Neural cell (in vitro differentiated cells): Measurements from ENCODE around the gene FBLN2. TPM values are rescaled to one million over a fixed set of nuclear protein-coding genes. Genes with fewer than 3 reads are reported as not detected.

Source experiments
- H2AFZ ChIP-seq: fragments of 200-600, 300-800 bp; sonication (generic), shearing (Covaris generic); 2 replicates; pipeline ENCODE4 v1.6.0; 2014; ENCODE audit warnings: low read depth, mild to moderate bottlenecking, antibody characterized with exemption, low read length, moderate library complexity
- H3F3A ChIP-seq: fragments of 200-600 bp; shearing (Covaris generic); 2 replicates; pipeline ENCODE4 v1.6.1; 2016; ENCODE audit warnings: mild to moderate bottlenecking, moderate library complexity, mixed read lengths, antibody characterized with exemption, low read length; ENCODE audit not compliant: insufficient read depth, poor library complexity, severe bottlenecking
- H3K27ac ChIP-seq: fragments of 200-600, 300-800 bp; sonication (generic), shearing (Covaris generic); 2 replicates; pipeline ENCODE4 v1.5.1; 2014; ENCODE audit warnings: mild to moderate bottlenecking, low read length, moderate library complexity
- H3K27me3 ChIP-seq: fragments of 300-800, 200-600 bp; sonication (generic), shearing (Covaris generic); 2 replicates; pipeline ENCODE4 v1.6.0; 2014; ENCODE audit warnings: mild to moderate bottlenecking, low read depth, low read length, moderate library complexity; ENCODE audit not compliant: insufficient read depth
- H3K36me3 ChIP-seq: fragments of 300-800, 200-600 bp; sonication (generic), shearing (Covaris generic); 2 replicates; pipeline ENCODE4 v1.5.1; 2014; ENCODE audit warnings: mild to moderate bottlenecking, antibody characterized with exemption, low read length, moderate library complexity; ENCODE audit not compliant: insufficient read depth
- H3K4me2 ChIP-seq: fragments of 300-800, 200-600 bp; sonication (generic), shearing (Covaris generic); 2 replicates; pipeline ENCODE4 v1.6.0; 2014; ENCODE audit warnings: mild to moderate bottlenecking, low read length
- H3K4me3 ChIP-seq: fragments of 300-800, 200-600 bp; sonication (generic), shearing (Covaris generic); 2 replicates; pipeline ENCODE4 v1.5.1; 2014; ENCODE audit warnings: mild to moderate bottlenecking, low read length, moderate library complexity
- H3K79me2 ChIP-seq: fragments of 200-600 bp; shearing (Covaris generic); replicated peaks from 2 replicates; pipeline ENCODE4 v1.6.0; 2014; ENCODE audit warnings: mild to moderate bottlenecking, low read length, moderate library complexity; ENCODE audit not compliant: insufficient read depth
- H3K9ac ChIP-seq: fragments of 300-800, 200-600 bp; sonication (generic), shearing (Covaris generic); 2 replicates; pipeline ENCODE4 v1.6.1; 2016; ENCODE audit warnings: mild to moderate bottlenecking, low read length, mixed read lengths
- H3K9me2 ChIP-seq: fragments of 200-600 bp; shearing (Covaris generic); 2 replicates; pipeline ENCODE4 v1.6.1; 2016; ENCODE audit warnings: mild to moderate bottlenecking, low read length, mixed read lengths; ENCODE audit not compliant: insufficient read depth
- H3K9me3 ChIP-seq: fragments of 200-600, 300-800 bp; sonication (generic), shearing (Covaris generic); 2 replicates; pipeline ENCODE4 v1.6.1; 2016; ENCODE audit warnings: mild to moderate bottlenecking, mixed run types, low read length, moderate library complexity, mixed read lengths
- H4K20me1 ChIP-seq: fragments of 200-600 bp; shearing (Covaris generic); 2 replicates; pipeline ENCODE4 v1.6.1; 2016; ENCODE audit warnings: mild to moderate bottlenecking, mixed run types; ENCODE audit not compliant: insufficient read depth
- EP300 ChIP-seq: fragments of 450-650 bp; conservative IDR thresholded peaks from 2 replicates; pipeline ENCODE4 v1.6.1; 2014; ENCODE audit warnings: antibody characterized with exemption, mild to moderate bottlenecking, moderate library complexity; ENCODE audit not compliant: poor library complexity, severe bottlenecking
- EZH2 ChIP-seq: fragments of 200-600, 300-800 bp; shearing (Covaris generic), sonication (generic); IDR thresholded peaks from 2 replicates; pipeline ENCODE4 v1.6.1; 2014; ENCODE audit warnings: antibody characterized with exemption, low read length, borderline replicate concordance, mild to moderate bottlenecking; ENCODE audit not compliant: insufficient read depth, poor library complexity, severe bottlenecking
- MXI1 ChIP-seq: fragments of 450-650 bp; conservative IDR thresholded peaks from 2 replicates; pipeline ENCODE4 v1.6.1; 2014; ENCODE audit warnings: antibody characterized with exemption, mild to moderate bottlenecking; ENCODE audit not compliant: poor library complexity, severe bottlenecking
- POLR2AphosphoS5 ChIP-seq: IDR thresholded peaks from 2 replicates; pipeline ENCODE4 v1.6.1; 2012
- RAD21 ChIP-seq: fragments of 450-650 bp; conservative IDR thresholded peaks from 2 replicates; pipeline ENCODE4 v1.6.1; 2014; ENCODE audit warnings: antibody characterized with exemption, mild to moderate bottlenecking, moderate library complexity
- SMC3 ChIP-seq: fragments of 450-650 bp; conservative IDR thresholded peaks from 2 replicates; pipeline ENCODE4 v1.6.1; 2014; ENCODE audit warnings: antibody characterized with exemption, mild to moderate bottlenecking, moderate library complexity; ENCODE audit not compliant: poor library complexity
- TAF1 ChIP-seq: IDR thresholded peaks from 2 replicates; pipeline ENCODE4 v1.6.1; 2012; ENCODE audit warnings: low read depth
- polyA plus RNA-seq: library from polyadenylated mRNA; depleted of rRNA; stranded (reverse); fragments of >200 nt; gene quantifications from 2 replicates; pipeline ENCODE4 v1.2.3, GENCODE V29; 2014
- TF ChIP-seq, protein P1 (sequence below): IDR thresholded peaks from 2 replicates; pipeline ENCODE4 v1.6.1; 2012; ENCODE audit warnings: borderline replicate concordance
- TF ChIP-seq, protein P2 (sequence below): fragments of 450-650 bp; IDR thresholded peaks from 2 replicates; pipeline ENCODE4 v1.5.1; 2014; ENCODE audit warnings: antibody characterized with exemption, mild to moderate bottlenecking, moderate library complexity; ENCODE audit not compliant: poor library complexity, severe bottlenecking

FBLN2 gene
- polyA plus RNA-seq, 1 donor from 2014 or later, result 0.37 TPM

DNA sequence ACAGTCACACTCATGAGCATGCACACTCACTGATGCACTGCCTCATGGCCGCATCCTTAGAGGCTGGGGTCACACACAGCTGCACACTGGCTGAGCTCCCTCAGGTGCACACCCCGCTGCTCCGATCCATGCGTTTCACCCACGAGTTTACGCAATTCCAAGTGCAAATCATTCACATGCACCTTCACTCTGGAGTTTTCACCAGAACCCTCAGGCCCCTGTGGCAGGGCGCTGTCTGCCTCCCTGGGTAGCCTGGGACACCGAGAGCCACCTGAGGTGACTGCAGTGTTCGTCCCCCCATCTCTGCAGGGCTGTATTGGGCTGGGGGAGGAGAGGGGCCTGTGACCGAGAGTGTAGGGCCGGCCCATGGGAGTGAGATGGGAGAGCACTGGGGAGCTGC is 134.8 kb downstream of the FBLN2 start:
- Histone ChIP-seq H3F3A (no peaks in the 10 kb centered on the region), H3K27me3 (no peaks in the 10 kb centered on the region), H4K20me1 (no peaks in the 10 kb centered on the region), H3K9me3 (no peaks in the 10 kb centered on the region), H3K36me3 (no peaks in the 10 kb centered on the region), H3K27ac (no peak overlapping the region), H3K9ac (peak overlapping the region; percentile 7), H3K9me2 (no peaks in the 10 kb centered on the region), H2AFZ (no peak overlapping the region), H3K4me3 (no peak overlapping the region), H3K4me2 (no peak overlapping the region), H3K79me2 (no peaks in the 10 kb centered on the region)
- TF ChIP-seq EZH2, result no peak
- TF ChIP-seq, protein P1, sequence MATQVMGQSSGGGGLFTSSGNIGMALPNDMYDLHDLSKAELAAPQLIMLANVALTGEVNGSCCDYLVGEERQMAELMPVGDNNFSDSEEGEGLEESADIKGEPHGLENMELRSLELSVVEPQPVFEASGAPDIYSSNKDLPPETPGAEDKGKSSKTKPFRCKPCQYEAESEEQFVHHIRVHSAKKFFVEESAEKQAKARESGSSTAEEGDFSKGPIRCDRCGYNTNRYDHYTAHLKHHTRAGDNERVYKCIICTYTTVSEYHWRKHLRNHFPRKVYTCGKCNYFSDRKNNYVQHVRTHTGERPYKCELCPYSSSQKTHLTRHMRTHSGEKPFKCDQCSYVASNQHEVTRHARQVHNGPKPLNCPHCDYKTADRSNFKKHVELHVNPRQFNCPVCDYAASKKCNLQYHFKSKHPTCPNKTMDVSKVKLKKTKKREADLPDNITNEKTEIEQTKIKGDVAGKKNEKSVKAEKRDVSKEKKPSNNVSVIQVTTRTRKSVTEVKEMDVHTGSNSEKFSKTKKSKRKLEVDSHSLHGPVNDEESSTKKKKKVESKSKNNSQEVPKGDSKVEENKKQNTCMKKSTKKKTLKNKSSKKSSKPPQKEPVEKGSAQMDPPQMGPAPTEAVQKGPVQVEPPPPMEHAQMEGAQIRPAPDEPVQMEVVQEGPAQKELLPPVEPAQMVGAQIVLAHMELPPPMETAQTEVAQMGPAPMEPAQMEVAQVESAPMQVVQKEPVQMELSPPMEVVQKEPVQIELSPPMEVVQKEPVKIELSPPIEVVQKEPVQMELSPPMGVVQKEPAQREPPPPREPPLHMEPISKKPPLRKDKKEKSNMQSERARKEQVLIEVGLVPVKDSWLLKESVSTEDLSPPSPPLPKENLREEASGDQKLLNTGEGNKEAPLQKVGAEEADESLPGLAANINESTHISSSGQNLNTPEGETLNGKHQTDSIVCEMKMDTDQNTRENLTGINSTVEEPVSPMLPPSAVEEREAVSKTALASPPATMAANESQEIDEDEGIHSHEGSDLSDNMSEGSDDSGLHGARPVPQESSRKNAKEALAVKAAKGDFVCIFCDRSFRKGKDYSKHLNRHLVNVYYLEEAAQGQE, result no peak
- TF ChIP-seq SMC3, result no peak
- TF ChIP-seq, protein P2, sequence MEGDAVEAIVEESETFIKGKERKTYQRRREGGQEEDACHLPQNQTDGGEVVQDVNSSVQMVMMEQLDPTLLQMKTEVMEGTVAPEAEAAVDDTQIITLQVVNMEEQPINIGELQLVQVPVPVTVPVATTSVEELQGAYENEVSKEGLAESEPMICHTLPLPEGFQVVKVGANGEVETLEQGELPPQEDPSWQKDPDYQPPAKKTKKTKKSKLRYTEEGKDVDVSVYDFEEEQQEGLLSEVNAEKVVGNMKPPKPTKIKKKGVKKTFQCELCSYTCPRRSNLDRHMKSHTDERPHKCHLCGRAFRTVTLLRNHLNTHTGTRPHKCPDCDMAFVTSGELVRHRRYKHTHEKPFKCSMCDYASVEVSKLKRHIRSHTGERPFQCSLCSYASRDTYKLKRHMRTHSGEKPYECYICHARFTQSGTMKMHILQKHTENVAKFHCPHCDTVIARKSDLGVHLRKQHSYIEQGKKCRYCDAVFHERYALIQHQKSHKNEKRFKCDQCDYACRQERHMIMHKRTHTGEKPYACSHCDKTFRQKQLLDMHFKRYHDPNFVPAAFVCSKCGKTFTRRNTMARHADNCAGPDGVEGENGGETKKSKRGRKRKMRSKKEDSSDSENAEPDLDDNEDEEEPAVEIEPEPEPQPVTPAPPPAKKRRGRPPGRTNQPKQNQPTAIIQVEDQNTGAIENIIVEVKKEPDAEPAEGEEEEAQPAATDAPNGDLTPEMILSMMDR, result no peak

DNA sequence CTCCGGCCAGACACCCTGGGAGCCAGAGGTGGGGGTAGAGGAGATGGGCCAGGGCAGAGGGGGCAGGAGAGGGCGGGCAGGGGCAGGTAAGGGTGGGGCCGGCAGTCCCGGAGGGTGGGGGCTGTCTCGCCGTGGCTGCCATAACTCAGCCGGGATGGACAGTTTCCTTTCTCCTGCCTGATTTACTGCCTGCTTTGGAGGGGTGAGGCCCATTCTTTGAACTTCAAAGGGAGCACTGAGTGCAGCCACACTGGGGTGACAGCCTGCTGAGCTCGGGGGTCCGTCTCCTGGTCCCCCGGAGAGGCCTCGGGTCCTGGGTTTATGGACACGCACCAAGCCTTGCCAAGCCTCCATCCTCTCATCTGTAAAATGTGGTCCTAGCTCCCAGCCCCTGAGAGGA is 135.4 kb downstream of the FBLN2 start:
- no peaks in the 10 kb centered on the region for H3K36me3 ChIP-seq
- no peaks in the 10 kb centered on the region for H3K9me3 ChIP-seq
- H2AFZ ChIP-seq, result no peak overlapping the region
- no peak overlapping the region for H3K27ac ChIP-seq
- H3K4me3 ChIP-seq, result no peak overlapping the region
- H3K9ac ChIP-seq, result no peak overlapping the region
- H3F3A ChIP-seq, result no peaks in the 10 kb centered on the region
- no peaks in the 10 kb centered on the region for H4K20me1 ChIP-seq
- no peak overlapping the region for H3K4me2 ChIP-seq
- no peaks in the 10 kb centered on the region for H3K79me2 ChIP-seq
- no peaks in the 10 kb centered on the region for H3K9me2 ChIP-seq
- no peak for TF ChIP-seq EZH2
- TF ChIP-seq, protein P2, result no peak
- TF ChIP-seq RAD21, result no peak
- TF ChIP-seq, protein P1, result no peak
- TF ChIP-seq MXI1, result no peak
- TF ChIP-seq TAF1, result no peak
- no peak for TF ChIP-seq SMC3
- no peak for TF ChIP-seq POLR2AphosphoS5
- TF ChIP-seq EP300, result no peak
- H3K27me3 ChIP-seq, result no peaks in the 10 kb centered on the region
